Central memory CD4-positive, alpha-beta T cell (primary cell): Measurements from ENCODE around the gene MRPL38.

ENCODE experiments used
- DNase-seq: peaks from one replicate; pipeline ENCODE4 v3.0.0; 2022
- total RNA-seq, 3 experiments: gene quantifications; one replicate each; lab custom pipeline; 2026; lab: John Stamatoyannopoulos, UW

Gene MRPL38
- 4.9 to 8.5 (median 5.4) reads per million in 3 experiments for total RNA-seq

GRCh38 chr17:75904749-75905521, at the start of gene MRPL38:
MRPL38 (minus strand) TSS chr17:75904884; CDS start chr17:75904875, 9 bp downstream.
- peak; percentile 96 for DNase-seq

- no peak for DNase-seq
These were observed 46.3 kb upstream of the MRPL38 start for GRCh38 chr17:75950855-75951554.

- DNase-seq = no peak
These were observed 45.7 kb upstream of the MRPL38 start for GRCh38 chr17:75950421-75950820.

- DNase-seq = no peak
These were observed 40.5 kb upstream of the MRPL38 start for GRCh38 chr17:75945211-75945610.

GRCh38 chr17:75943491-75943890, 38.8 kb upstream of the MRPL38 start:
- no peak for DNase-seq

- DNase-seq = no peak
These were observed 37.8 kb upstream of the MRPL38 start for GRCh38 chr17:75942473-75942872.

- no peak for DNase-seq
These were observed 36.7 kb upstream of the MRPL38 start for GRCh38 chr17:75941442-75941819.

- DNase-seq = peak; percentile 83
These were observed 36.2 kb upstream of the MRPL38 start, which contains the start of gene FBF1 for GRCh38 chr17:75940727-75941441. FBF1 (minus strand) TSS chr17:75941042; CDS start chr17:75938149, 2,893 bp downstream.

GRCh38 chr17:75937652-75938051, 33.0 kb upstream of the MRPL38 start:
- DNase-seq = no peak

- DNase-seq = no peak
These were observed 29.1 kb upstream of the MRPL38 start for GRCh38 chr17:75933808-75934207.

GRCh38 chr17:75932852-75933251, 28.2 kb upstream of the MRPL38 start:
- DNase-seq = no peak

GRCh38 chr17:75931062-75931461, 26.4 kb upstream of the MRPL38 start:
- no peak for DNase-seq

- no peak for DNase-seq
These were observed 22.7 kb upstream of the MRPL38 start for GRCh38 chr17:75927286-75927922.

GRCh38 chr17:75926456-75926855, 21.8 kb upstream of the MRPL38 start:
- DNase-seq = no peak

- no peak for DNase-seq
These were observed 21.2 kb upstream of the MRPL38 start for GRCh38 chr17:75925912-75926311.

GRCh38 chr17:75925103-75925502, 20.4 kb upstream of the MRPL38 start:
- no peak for DNase-seq

- no peak for DNase-seq
These were observed 18.5 kb upstream of the MRPL38 start for GRCh38 chr17:75922963-75923874.

- DNase-seq = no peak
These were observed 17.7 kb upstream of the MRPL38 start for GRCh38 chr17:75922173-75922961.

GRCh38 chr17:75921596-75921995, 16.9 kb upstream of the MRPL38 start:
- no peak for DNase-seq

GRCh38 chr17:75920045-75920560, 15.4 kb upstream of the MRPL38 start:
- DNase-seq = no peak

- no peak for DNase-seq
These were observed 14.9 kb upstream of the MRPL38 start for GRCh38 chr17:75919611-75920010.
